Measurements from ENCODE around the gene RNU6-9. TPM values are rescaled to one million over a fixed set of nuclear protein-coding genes. Genes with fewer than 3 reads are reported as not detected.
A peak's percentile ranks its signal among the peaks of the same experiment; 100 is the strongest.

The RNU6-9 gene
- total and polyA plus RNA-seq, 10 donors: not detected

GRCh38 chr19:854549-854948 lies 38.7 kb upstream of the RNU6-9 start:
- H3K9me3 ChIP-seq: no peaks in the 10 kb centered on the region
- no peak for DNase-seq
- no peak overlapping the region for H3K4me3 ChIP-seq
- TF ChIP-seq CTCF (IDR thresholded peaks at IDR 0.05 in 8 of 11, conservative IDR thresholded peaks at IDR 0.05 in 3 of 11) (no peak), POLR2A (IDR thresholded peaks at IDR 0.05) (no peak), POLR2AphosphoS5 (IDR thresholded peaks at IDR 0.05) (no peak)
- H3K36me3 ChIP-seq: no peaks in the 10 kb centered on the region
- H3K27me3 ChIP-seq (replicated peaks in 1 of 7): peaks cover 0 to 78% (median 29%) of the 10 kb centered on the region in 7 donors
- H3K27ac ChIP-seq: no peak overlapping the region
- WGBS, 5 donors: 60 to 74% (median 68%) methylated on average over 6 of the region's 6 CpGs
- intact Hi-C loops (cut with DNase I; ENCODE audit: low total_unique reads): loop anchor here (10.0 kb wide), 1 partner anchor 80 kb away; no protein-coding TSS in a partner anchor
- H3K4me1 ChIP-seq: peaks cover 0 to 55% (median 24%) of the 10 kb centered on the region in 6 donors

GRCh38 chr19:855142-855541 lies 38.1 kb upstream of the RNU6-9 start:
- Histone ChIP-seq H3K27ac (no peak overlapping the region), H3K4me1 (peaks cover 0 to 59% (median 29%) of the 10 kb centered on the region in 6 donors), H3K27me3 (replicated peaks in 1 of 7) (peaks cover 0 to 78% (median 32%) of the 10 kb centered on the region in 7 donors), H3K4me3 (no peak overlapping the region), H3K36me3 (no peaks in the 10 kb centered on the region), H3K9me3 (no peaks in the 10 kb centered on the region)
- no peak for DNase-seq
- WGBS, 5 donors: 76 to 90% (median 82%) methylated on average over 9 to 12 of the region's 12 CpGs
- no peak for TF ChIP-seq POLR2AphosphoS5 (IDR thresholded peaks at IDR 0.05)
- no peak for TF ChIP-seq CTCF (IDR thresholded peaks at IDR 0.05 in 8 of 11, conservative IDR thresholded peaks at IDR 0.05 in 3 of 11)
- TF ChIP-seq POLR2A (IDR thresholded peaks at IDR 0.05): no peak
- intact Hi-C loops (cut with DNase I; ENCODE audit: low total_unique reads): loop anchor here (10.0 kb wide), 1 partner anchor 80 kb away; no protein-coding TSS in a partner anchor

DNA sequence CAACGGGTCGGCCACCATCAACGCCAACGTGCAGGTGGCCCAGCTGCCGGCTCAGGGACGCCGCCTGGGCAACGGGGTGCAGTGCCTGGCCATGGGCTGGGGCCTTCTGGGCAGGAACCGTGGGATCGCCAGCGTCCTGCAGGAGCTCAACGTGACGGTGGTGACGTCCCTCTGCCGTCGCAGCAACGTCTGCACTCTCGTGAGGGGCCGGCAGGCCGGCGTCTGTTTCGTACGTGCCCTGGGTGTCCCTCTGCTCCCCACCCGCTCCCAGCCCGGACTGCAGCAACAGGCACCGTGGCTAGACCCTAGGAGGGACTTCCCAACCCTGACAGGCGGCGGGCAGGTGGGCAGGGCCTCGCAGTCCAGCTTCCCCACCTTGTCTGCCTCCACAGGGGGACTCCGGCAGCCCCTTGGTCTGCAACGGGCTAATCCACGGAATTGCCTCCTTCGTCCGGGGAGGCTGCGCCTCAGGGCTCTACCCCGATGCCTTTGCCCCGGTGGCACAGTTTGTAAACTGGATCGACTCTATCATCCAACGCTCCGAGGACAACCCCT lies 37.6 kb upstream of the RNU6-9 start:
- intact Hi-C loops (cut with DNase I; ENCODE audit: low total_unique reads): loop anchor here (10.0 kb wide), 1 partner anchor 81 kb away; no protein-coding TSS in a partner anchor
- 62 to 83% (median 76%) methylated on average over 9 to 40 of the region's 40 CpGs for WGBS, 5 donors
- TF ChIP-seq CTCF (IDR thresholded peaks at IDR 0.05 in 8 of 11, conservative IDR thresholded peaks at IDR 0.05 in 3 of 11): no peak
- no peak for TF ChIP-seq POLR2AphosphoS5 (IDR thresholded peaks at IDR 0.05)
- TF ChIP-seq POLR2A (IDR thresholded peaks at IDR 0.05): no peak
- H3K9me3 ChIP-seq: no peaks in the 10 kb centered on the region
- no peak overlapping the region for H3K27ac ChIP-seq
- no peak overlapping the region for H3K4me3 ChIP-seq
- DNase-seq: no peak
- no peaks in the 10 kb centered on the region for H3K36me3 ChIP-seq
- peaks cover 0 to 78% (median 37%) of the 10 kb centered on the region in 7 donors for H3K27me3 ChIP-seq (replicated peaks in 1 of 7)
- H3K4me1 ChIP-seq: peaks cover 0 to 59% (median 30%) of the 10 kb centered on the region in 6 donors

GRCh38 chr19:858284-858683 lies 35.0 kb upstream of the RNU6-9 start:
- intact Hi-C loops (cut with DNase I; ENCODE audit: low total_unique reads): loop anchor here (10.0 kb wide), 1 partner anchor 83 kb away; no protein-coding TSS in a partner anchor
- H3K27ac ChIP-seq: peak overlapping the region in 1 of 8 donors; percentile 73

More at GRCh38 chr19:858284-858683, 35.0 kb upstream of the RNU6-9 start:
- H3K4me3 ChIP-seq: no peak overlapping the region
- H3K27me3 ChIP-seq (replicated peaks in 1 of 7): peaks cover 0 to 78% (median 21%) of the 10 kb centered on the region in 7 donors
- H3K36me3 ChIP-seq: no peaks in the 10 kb centered on the region
- H3K4me1 ChIP-seq: peaks cover 7 to 57% (median 38%) of the 10 kb centered on the region in 6 donors
- TF ChIP-seq CTCF (IDR thresholded peaks at IDR 0.05 in 8 of 11, conservative IDR thresholded peaks at IDR 0.05 in 3 of 11) (no peak), POLR2A (IDR thresholded peaks at IDR 0.05) (no peak), POLR2AphosphoS5 (IDR thresholded peaks at IDR 0.05) (no peak)
- DNase-seq: no peak
- H3K9me3 ChIP-seq: no peaks in the 10 kb centered on the region
- WGBS, 5 donors: 76 to 81% (median 79%) methylated on average over 9 of the region's 9 CpGs

All from spleen (tissue), 11 donors.